GM12864 (cell line): Measurements from ENCODE around the gene TSPAN5.

Source experiments
- DNase-seq: peaks from one replicate; pipeline ENCODE4 v3.0.0-alpha.2; 2011; ENCODE audit warnings: low read depth
- H3K4me3 ChIP-seq: 2 replicates; pipeline ENCODE4 v1.5.1; 2011; ENCODE audit warnings: mild to moderate bottlenecking, low read depth, low read length, control low read depth
- TF ChIP-seq, protein P1 (sequence below): IDR thresholded peaks from 2 replicates; pipeline ENCODE4 v1.5.1; 2011; ENCODE audit warnings: low read depth, mild to moderate bottlenecking, moderate library complexity, low read length, control low read depth, inconsistent platforms; ENCODE audit errors: missing control alignments

TSPAN5 gene

DNA sequence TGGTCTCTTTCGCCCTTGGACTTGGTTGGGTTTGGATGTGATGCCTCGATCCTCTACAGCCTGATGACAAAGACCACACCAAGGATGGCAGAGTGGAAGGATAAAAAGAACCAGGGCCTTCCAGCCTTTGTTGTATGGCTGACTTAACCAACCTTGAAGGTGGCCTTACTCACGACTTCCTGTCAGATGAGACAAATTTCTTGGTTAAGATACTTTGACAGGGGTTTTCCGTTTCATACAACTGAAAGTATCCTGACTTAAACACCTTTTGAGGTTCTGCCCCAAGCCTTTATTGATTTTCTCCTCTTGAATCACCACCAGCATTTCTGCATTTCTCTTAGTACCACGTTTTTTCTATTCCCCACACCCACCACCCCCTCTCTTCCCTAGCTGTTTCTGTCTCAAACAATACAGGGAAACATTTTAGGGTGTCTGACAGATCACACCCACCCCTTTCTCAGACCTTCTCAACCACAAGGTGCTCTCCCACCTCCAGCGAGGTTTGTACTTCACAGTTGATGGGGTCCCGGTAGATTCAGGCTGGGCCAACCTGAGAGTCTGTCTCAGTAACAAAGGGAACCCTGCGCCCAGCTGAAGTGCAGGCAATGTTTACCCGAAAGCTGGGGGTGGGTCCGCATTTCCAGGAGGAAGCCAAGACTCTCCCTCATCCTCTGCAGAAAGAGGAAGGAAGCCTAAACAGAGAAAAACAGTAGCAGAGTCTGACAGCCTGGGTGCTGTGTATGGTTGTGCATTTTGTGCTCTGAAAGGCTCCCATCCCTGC, 5.0 kb upstream of the TSPAN5 start:
- TF ChIP-seq, protein P1, sequence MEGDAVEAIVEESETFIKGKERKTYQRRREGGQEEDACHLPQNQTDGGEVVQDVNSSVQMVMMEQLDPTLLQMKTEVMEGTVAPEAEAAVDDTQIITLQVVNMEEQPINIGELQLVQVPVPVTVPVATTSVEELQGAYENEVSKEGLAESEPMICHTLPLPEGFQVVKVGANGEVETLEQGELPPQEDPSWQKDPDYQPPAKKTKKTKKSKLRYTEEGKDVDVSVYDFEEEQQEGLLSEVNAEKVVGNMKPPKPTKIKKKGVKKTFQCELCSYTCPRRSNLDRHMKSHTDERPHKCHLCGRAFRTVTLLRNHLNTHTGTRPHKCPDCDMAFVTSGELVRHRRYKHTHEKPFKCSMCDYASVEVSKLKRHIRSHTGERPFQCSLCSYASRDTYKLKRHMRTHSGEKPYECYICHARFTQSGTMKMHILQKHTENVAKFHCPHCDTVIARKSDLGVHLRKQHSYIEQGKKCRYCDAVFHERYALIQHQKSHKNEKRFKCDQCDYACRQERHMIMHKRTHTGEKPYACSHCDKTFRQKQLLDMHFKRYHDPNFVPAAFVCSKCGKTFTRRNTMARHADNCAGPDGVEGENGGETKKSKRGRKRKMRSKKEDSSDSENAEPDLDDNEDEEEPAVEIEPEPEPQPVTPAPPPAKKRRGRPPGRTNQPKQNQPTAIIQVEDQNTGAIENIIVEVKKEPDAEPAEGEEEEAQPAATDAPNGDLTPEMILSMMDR, result no peak
- H3K4me3 ChIP-seq, result no peak overlapping the region
- peak; percentile 64 for DNase-seq

GRCh38 chr4:98662626-98663225, 4.3 kb upstream of the TSPAN5 start:
- no peak for DNase-seq
- TF ChIP-seq, protein P1, result peak; percentile 11
- no peak overlapping the region for H3K4me3 ChIP-seq

DNA sequence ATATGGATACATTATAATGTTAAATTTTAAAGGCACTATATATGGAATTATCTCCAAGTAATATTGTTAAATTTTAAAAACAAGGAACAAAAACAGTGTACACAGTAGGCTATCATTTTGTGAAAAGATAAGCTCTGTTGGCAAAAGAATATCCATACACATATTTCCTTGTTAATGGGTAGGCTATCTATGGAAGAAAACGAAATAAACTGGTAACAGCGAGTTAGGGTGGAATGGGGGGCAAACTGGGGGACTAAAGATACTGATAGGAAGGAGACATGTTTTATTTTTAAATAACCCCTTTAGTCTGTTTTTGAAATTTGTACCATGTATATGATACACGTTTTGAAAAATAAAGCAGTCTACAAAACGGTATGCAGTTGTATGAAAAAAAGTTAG, 3.6 kb upstream of the TSPAN5 start:
- TF ChIP-seq, protein P1, result no peak
- H3K4me3 ChIP-seq, result no peak overlapping the region
- DNase-seq, result no peak

DNA sequence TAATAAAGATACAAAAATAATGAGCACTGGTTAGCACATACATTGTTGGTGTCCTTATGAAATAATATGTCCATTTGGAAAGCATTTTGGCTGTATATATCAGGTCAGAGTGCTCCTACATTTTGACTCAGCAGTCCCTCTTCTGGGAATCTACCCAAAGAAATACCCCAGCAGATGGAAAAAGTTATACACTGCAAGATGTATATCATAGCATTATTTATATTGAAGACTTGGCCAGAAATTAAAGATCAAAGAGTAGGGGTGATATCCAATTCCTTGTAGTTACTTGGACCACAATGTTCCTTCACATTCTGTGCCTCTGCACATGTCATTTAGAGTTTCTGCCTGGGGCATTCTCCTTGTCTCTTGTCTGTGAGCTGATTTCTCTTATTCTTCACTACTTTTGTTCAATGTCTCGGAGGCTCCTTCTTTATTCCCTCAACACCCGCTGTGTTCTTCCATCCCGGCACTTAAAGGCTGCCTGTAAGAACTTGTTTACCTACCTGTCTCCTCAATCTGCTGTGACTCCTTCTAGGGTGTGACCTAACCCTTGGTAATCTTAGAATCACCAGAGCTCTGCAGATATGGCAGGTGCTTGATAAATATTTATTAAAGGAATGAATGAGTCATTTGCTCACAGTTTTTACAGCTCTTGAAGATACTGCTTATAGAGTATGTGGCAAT, 3.1 kb upstream of the TSPAN5 start:
- DNase-seq, result no peak
- no peak overlapping the region for H3K4me3 ChIP-seq
- TF ChIP-seq, protein P1, result no peak

DNA sequence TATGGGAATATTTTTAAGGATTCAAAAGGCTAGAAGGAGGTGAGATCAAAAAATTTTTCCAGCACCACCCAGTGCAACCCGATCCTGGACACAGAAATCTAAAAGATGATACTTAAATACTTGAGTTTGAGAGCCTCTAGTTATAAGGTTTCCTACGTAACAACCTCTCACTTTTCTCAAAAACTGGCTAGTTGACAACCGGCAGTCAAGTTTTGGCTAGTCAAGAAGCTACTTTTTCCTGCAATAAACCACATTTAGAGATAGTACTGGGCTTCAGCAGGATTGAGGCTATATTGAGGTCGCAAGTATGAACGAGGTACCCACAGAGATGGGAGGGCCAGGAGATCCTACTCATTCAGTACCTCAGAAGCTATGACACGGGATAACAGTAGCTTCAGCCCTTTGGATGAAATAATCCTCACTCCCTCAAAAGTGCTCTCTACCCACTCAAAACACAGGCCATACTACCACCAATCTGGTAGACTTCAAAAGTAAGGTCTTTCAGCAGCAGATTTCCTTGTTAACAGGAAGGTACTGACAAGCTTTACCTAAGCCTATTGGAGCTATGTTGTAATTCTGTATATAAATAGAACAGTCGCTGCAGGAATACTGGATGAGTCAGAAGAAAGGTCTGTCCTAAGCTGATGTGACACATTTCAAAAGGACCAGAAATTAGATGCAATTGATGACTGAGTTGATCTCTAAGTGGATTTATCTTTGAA, 1.5 kb upstream of the TSPAN5 start:
- DNase-seq, result no peak
- H3K4me3 ChIP-seq, result no peak overlapping the region
- TF ChIP-seq, protein P1, result no peak

GRCh38 chr4:98659106-98659592, 738 bp upstream of the TSPAN5 start:
- TF ChIP-seq, protein P1, result no peak
- H3K4me3 ChIP-seq, result peak overlapping the region; percentile 65
- no peak for DNase-seq
